HG02678 (cell line): ENCODE results near the gene ZBTB7C.

Experiments
- ATAC-seq: cut with Tn5 transposase; IDR thresholded peaks from one replicate; pipeline ENCODE4 v1.9.1; 2021; ENCODE audit warnings: mild to moderate bottlenecking, moderate library complexity; ENCODE audit not compliant: unreplicated experiment

Gene ZBTB7C

GRCh38 chr18:48152549-48152948 is 256.6 kb downstream of the ZBTB7C start:
- ATAC-seq = no peak

GRCh38 chr18:48151421-48152065 is 257.6 kb downstream of the ZBTB7C start:
- ATAC-seq = no peak

GRCh38 chr18:48149020-48149685 is 260.0 kb downstream of the ZBTB7C start:
- no peak for ATAC-seq

- no peak for ATAC-seq
These were observed 266.2 kb downstream of the ZBTB7C start for GRCh38 chr18:48142994-48143393.

GRCh38 chr18:48142353-48142752 is 266.8 kb downstream of the ZBTB7C start:
- no peak for ATAC-seq

GRCh38 chr18:48140731-48141130 is 268.5 kb downstream of the ZBTB7C start:
- ATAC-seq = no peak

- ATAC-seq = no peak
These were observed 269.5 kb downstream of the ZBTB7C start for GRCh38 chr18:48139431-48140347.

GRCh38 chr18:48138660-48139430 is 270.3 kb downstream of the ZBTB7C start:
- ATAC-seq = no peak

- no peak for ATAC-seq
These were observed 271.0 kb downstream of the ZBTB7C start for GRCh38 chr18:48138210-48138609.

GRCh38 chr18:48137374-48138081 is 271.7 kb downstream of the ZBTB7C start:
- no peak for ATAC-seq

- no peak for ATAC-seq
These were observed 272.3 kb downstream of the ZBTB7C start for GRCh38 chr18:48136827-48137373.

- ATAC-seq = no peak
These were observed 272.9 kb downstream of the ZBTB7C start for GRCh38 chr18:48136051-48136826.

- no peak for ATAC-seq
These were observed 273.7 kb downstream of the ZBTB7C start for GRCh38 chr18:48135436-48135966.

GRCh38 chr18:48134609-48135008 is 274.6 kb downstream of the ZBTB7C start:
- no peak for ATAC-seq

GRCh38 chr18:48133671-48134251 is 275.4 kb downstream of the ZBTB7C start:
- ATAC-seq = no peak

GRCh38 chr18:48132797-48133655 is 276.2 kb downstream of the ZBTB7C start:
- ATAC-seq = no peak

- ATAC-seq = no peak
These were observed 278.1 kb downstream of the ZBTB7C start for GRCh38 chr18:48131042-48131441.
